ENCODE results near the gene SLC6A8.

GRCh38 chrX:153694687-153695270 lies 7.1 kb downstream of the SLC6A8 start:
- no peak for TF ChIP-seq CEBPB (IDR thresholded peaks at IDR 0.05)
- TF ChIP-seq RAD21 (IDR thresholded peaks at IDR 0.05; ENCODE audit: low read depth), result no peak

Data from Ishikawa (cell line).